ENCODE measurements around the gene PXDN. TPM values are rescaled to one million over a fixed set of nuclear protein-coding genes. Genes with fewer than 3 reads are reported as not detected.

PXDN gene
- total and polyA plus RNA-seq, 10 of the 15 experiments (the other 5 are each of a cell fraction or from before 2014, with no cell fraction given) = 0.12 to 0.69 (median 0.23) TPM; not detected in 5

- H3K36me3 ChIP-seq (ENCODE audit: control insufficient read depth in 2 of 2, insufficient read depth in 2 of 2, low read length in 1 of 2) = no peaks in the 10 kb centered on the region
- ChIA-PET CTCF (interaction anchor here (0.7 kb wide), 1 partner anchor 89 kb away, joined by 3 read pairs; no protein-coding TSS in a partner anchor), POLR2A (no interaction called here), RAD21 (ENCODE audit: unreplicated experiment) (no interaction called here), SMC1A (ENCODE audit: uncharacterized antibody, unreplicated experiment) (no interaction called here)
- H2AFZ ChIP-seq (ENCODE audit: control insufficient read depth, low read depth, low read length) = no peak overlapping the region
- no peak for TF ChIP-seq E4F1 (IDR thresholded peaks at IDR 0.05; ENCODE audit: borderline replicate concordance, partially characterized antibody)
- TF ChIP-seq KAT2A (conservative IDR thresholded peaks at IDR 0.05; ENCODE audit: control insufficient read depth, low read depth, low read length) = no peak
- no peaks in the 10 kb centered on the region for H3K9me3 ChIP-seq (replicated peaks; ENCODE audit: control insufficient read depth, insufficient read depth, low read length)
- ATAC-seq (no peak), DNase-seq (ENCODE audit: low read depth, low spot score) (no peak), FAIRE-seq (no peak)
- WGBS (ENCODE audit: insufficient coverage, insufficient replicate concordance, low lambda C conversion rate, missing lambda C conversion rate) = 60% methylated on average over 3 of the region's 3 CpGs
- no peaks in the 10 kb centered on the region for H3K79me2 ChIP-seq (ENCODE audit: control insufficient read depth, insufficient read depth, low read length)
- H3K4me3 ChIP-seq = no peak overlapping the region
- no peak overlapping the region for H3K4me2 ChIP-seq (ENCODE audit: control insufficient read depth, insufficient read depth)
- intact Hi-C loops (cut with micrococcal nuclease; ENCODE audit: unreplicated experiment) = no loop called here
- H3K9ac ChIP-seq (ENCODE audit: control insufficient read depth, insufficient read depth, low read length) = no peak overlapping the region
- H3K27me3 ChIP-seq (replicated peaks in 1 of 2; ENCODE audit: control insufficient read depth in 2 of 2, insufficient read depth in 2 of 2, low read length in 1 of 2) = no peaks in the 10 kb centered on the region
- H4K20me1 ChIP-seq (ENCODE audit: control insufficient read depth, insufficient read depth) = no peaks in the 10 kb centered on the region
- no TSS peak for BruUV-seq (replicated peaks)
- H3K27ac ChIP-seq (ENCODE audit: control insufficient read depth, insufficient read depth) = no peak overlapping the region
- in situ Hi-C loops (cut with MboI) = no loop called here
- H3K4me1 ChIP-seq (ENCODE audit: control insufficient read depth, insufficient read depth, low read length) = no peaks in the 10 kb centered on the region
These were observed 102.8 kb downstream of the PXDN start for GRCh38 chr2:1641523-1641922.

GRCh38 chr2:1640301-1641135, 103.8 kb downstream of the PXDN start:
- no peaks in the 10 kb centered on the region for H4K20me1 ChIP-seq (ENCODE audit: control insufficient read depth, insufficient read depth)
- no peak overlapping the region for H3K4me2 ChIP-seq (ENCODE audit: control insufficient read depth, insufficient read depth)
- ChIA-PET SMC1A (ENCODE audit: uncharacterized antibody, unreplicated experiment) (no interaction called here), RAD21 (ENCODE audit: unreplicated experiment) (no interaction called here), POLR2A (no interaction called here), CTCF (no interaction called here)
- 31% methylated on average over 15 of the region's 17 CpGs for WGBS (ENCODE audit: insufficient coverage, insufficient replicate concordance, low lambda C conversion rate, missing lambda C conversion rate)
- no TSS peak for BruUV-seq (replicated peaks)
- FAIRE-seq (no peak), ATAC-seq (no peak), DNase-seq (ENCODE audit: low read depth, low spot score) (no peak)
- no peaks in the 10 kb centered on the region for H3K9me3 ChIP-seq (replicated peaks; ENCODE audit: control insufficient read depth, insufficient read depth, low read length)
- intact Hi-C loops (cut with micrococcal nuclease; ENCODE audit: unreplicated experiment) (no loop called here), in situ Hi-C loops (cut with MboI) (no loop called here)
- no peaks in the 10 kb centered on the region for H3K36me3 ChIP-seq (ENCODE audit: control insufficient read depth in 2 of 2, insufficient read depth in 2 of 2, low read length in 1 of 2)
- no peak overlapping the region for H2AFZ ChIP-seq (ENCODE audit: control insufficient read depth, low read depth, low read length)
- no peak overlapping the region for H3K9ac ChIP-seq (ENCODE audit: control insufficient read depth, insufficient read depth, low read length)
- no peaks in the 10 kb centered on the region for H3K27me3 ChIP-seq (replicated peaks in 1 of 2; ENCODE audit: control insufficient read depth in 2 of 2, insufficient read depth in 2 of 2, low read length in 1 of 2)
- H3K4me1 ChIP-seq (ENCODE audit: control insufficient read depth, insufficient read depth, low read length) = no peaks in the 10 kb centered on the region
- H3K79me2 ChIP-seq (ENCODE audit: control insufficient read depth, insufficient read depth, low read length) = no peaks in the 10 kb centered on the region
- no peak overlapping the region for H3K27ac ChIP-seq (ENCODE audit: control insufficient read depth, insufficient read depth)
- H3K4me3 ChIP-seq = no peak overlapping the region
- TF ChIP-seq ELK1 (IDR thresholded peaks at IDR 0.05; ENCODE audit: low read depth, low read length) (no peak), FOXK2 (IDR thresholded peaks at IDR 0.05) (no peak), PML (IDR thresholded peaks at IDR 0.05; ENCODE audit: low read length) (no peak), CREM (IDR thresholded peaks at IDR 0.05; ENCODE audit: low read depth) (no peak), TCF7 (IDR thresholded peaks at IDR 0.05; ENCODE audit: borderline replicate concordance) (no peak), HDGF (IDR thresholded peaks at IDR 0.05) (no peak), IRF5 (IDR thresholded peaks at IDR 0.05; ENCODE audit: borderline replicate concordance) (no peak), ZBED1 (IDR thresholded peaks at IDR 0.05; ENCODE audit: borderline replicate concordance) (no peak)

Data from GM12878 (cell line).